Measurements from ENCODE around the gene FANCC. TPM values are rescaled to one million over a fixed set of nuclear protein-coding genes. Genes with fewer than 3 reads are reported as not detected.

FANCC gene
- total RNA-seq, 3 donors from 2014 or later (not counting 1 experiment from before 2014, with no cell fraction given) = 9.9 to 18.9 (median 12.8) TPM

DNA sequence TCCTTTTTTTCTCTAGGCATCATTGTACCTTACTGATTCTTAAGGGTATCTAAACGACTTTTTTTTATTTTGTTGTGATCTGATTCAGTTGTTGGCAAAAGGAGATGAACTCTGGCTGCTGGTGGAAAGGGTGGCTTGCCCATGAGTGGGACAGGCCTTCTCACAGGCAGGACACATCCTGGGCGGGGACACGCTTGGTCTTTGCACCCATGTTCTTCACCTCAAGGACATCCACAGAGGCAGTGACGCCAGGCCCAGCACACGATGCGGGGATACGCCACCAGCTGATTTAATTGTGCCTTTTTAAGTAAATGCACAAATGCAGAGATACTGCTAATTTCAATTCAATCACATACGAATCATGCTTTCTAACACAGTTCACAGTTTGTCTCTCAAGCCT, 208.1 kb downstream of the FANCC start:
- Histone ChIP-seq H3K4me3 (ENCODE audit: low read length) (no peak overlapping the region), H3K27me3 (ENCODE audit: control insufficient read depth, insufficient read depth, low read length) (no peaks in the 10 kb centered on the region), H3K36me3 (ENCODE audit: control insufficient read depth, insufficient read depth, low read length) (peaks cover 2% of the 10 kb centered on the region), H3K27ac (ENCODE audit: low read length) (no peak overlapping the region), H3K4me1 (ENCODE audit: control insufficient read depth, insufficient read depth, low read length) (no peaks in the 10 kb centered on the region), H3K9me3 (ENCODE audit: control insufficient read depth, insufficient read depth, low read length) (no peaks in the 10 kb centered on the region)
- TF ChIP-seq, protein P1, sequence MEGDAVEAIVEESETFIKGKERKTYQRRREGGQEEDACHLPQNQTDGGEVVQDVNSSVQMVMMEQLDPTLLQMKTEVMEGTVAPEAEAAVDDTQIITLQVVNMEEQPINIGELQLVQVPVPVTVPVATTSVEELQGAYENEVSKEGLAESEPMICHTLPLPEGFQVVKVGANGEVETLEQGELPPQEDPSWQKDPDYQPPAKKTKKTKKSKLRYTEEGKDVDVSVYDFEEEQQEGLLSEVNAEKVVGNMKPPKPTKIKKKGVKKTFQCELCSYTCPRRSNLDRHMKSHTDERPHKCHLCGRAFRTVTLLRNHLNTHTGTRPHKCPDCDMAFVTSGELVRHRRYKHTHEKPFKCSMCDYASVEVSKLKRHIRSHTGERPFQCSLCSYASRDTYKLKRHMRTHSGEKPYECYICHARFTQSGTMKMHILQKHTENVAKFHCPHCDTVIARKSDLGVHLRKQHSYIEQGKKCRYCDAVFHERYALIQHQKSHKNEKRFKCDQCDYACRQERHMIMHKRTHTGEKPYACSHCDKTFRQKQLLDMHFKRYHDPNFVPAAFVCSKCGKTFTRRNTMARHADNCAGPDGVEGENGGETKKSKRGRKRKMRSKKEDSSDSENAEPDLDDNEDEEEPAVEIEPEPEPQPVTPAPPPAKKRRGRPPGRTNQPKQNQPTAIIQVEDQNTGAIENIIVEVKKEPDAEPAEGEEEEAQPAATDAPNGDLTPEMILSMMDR (IDR thresholded peaks at IDR 0.05) = no peak
- Mint-ChIP-seq H3K27ac (no peak overlapping the region), H3K4me1 (no peaks in the 10 kb centered on the region), H3K27me3 (ENCODE audit: low read depth in 2 of 2) (no peaks in the 10 kb centered on the region), H3K9me3 (no peaks in the 10 kb centered on the region), H3K4me3 (no peak overlapping the region), H3K36me3 (no peaks in the 10 kb centered on the region)
- no peak for ATAC-seq
- intact Hi-C loops (cut with micrococcal nuclease) = no loop called here
- no peak for DNase-seq
- WGBS (ENCODE audit: insufficient coverage) = 95% methylated on average over 8 of the region's 8 CpGs

DNA sequence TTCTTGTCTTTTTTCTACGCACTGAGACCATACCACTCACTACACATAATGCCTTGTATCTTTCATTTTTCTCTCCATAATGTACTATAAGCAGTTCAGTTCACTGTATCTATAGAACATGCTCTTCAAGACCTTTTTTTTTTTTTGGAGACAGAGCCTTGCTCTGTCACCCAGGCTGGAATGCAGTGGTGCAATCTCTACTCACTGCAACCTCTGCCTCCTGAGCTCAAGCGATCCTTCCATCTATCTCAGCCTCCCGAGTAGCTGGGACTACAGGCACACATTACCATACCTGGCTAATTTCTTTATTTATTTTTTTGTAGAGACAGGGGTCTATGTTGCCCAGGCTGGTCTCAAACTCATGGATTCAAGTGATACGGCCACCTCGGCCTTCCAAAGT, 208.7 kb downstream of the FANCC start:
- Histone ChIP-seq H3K4me1 (ENCODE audit: control insufficient read depth, insufficient read depth, low read length) (no peaks in the 10 kb centered on the region), H3K9me3 (ENCODE audit: control insufficient read depth, insufficient read depth, low read length) (no peaks in the 10 kb centered on the region), H3K4me3 (ENCODE audit: low read length) (no peak overlapping the region), H3K27me3 (ENCODE audit: control insufficient read depth, insufficient read depth, low read length) (no peaks in the 10 kb centered on the region), H3K27ac (ENCODE audit: low read length) (no peak overlapping the region), H3K36me3 (ENCODE audit: control insufficient read depth, insufficient read depth, low read length) (peaks cover 2% of the 10 kb centered on the region)
- Mint-ChIP-seq H3K36me3 (no peaks in the 10 kb centered on the region), H3K27ac (no peak overlapping the region), H3K4me1 (no peaks in the 10 kb centered on the region), H3K27me3 (ENCODE audit: low read depth in 2 of 2) (no peaks in the 10 kb centered on the region), H3K9me3 (no peaks in the 10 kb centered on the region), H3K4me3 (no peak overlapping the region)
- TF ChIP-seq, protein P1 (IDR thresholded peaks at IDR 0.05) = no peak
- no peak for DNase-seq
- WGBS (ENCODE audit: insufficient coverage) = 97% methylated on average over 5 of the region's 5 CpGs
- ATAC-seq = no peak
- intact Hi-C loops (cut with micrococcal nuclease) = no loop called here

DNA sequence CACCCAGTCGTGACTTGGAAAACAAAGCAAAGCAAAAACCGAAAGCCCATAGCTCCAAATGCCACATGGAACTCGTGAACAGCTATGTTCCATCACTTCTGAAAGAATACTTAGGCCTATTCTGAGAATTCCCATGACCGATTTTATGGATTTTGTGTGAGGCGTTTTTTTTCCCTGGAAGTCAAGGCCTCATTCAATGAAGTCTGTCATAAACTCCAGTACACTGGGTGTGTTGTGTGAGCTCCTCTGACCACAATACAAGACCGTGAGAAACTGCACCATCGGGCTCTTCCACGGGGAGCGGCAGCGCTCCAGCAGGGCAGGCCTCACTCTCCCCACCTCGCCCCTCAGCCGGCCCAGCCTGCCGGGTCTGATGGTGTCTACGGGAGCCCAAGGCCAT, 209.5 kb downstream of the FANCC start:
- WGBS (ENCODE audit: insufficient coverage) = 96% methylated on average over 14 of the region's 14 CpGs
- no peak overlapping the region for H3K27ac Mint-ChIP-seq
- H3K9me3 ChIP-seq (ENCODE audit: control insufficient read depth, insufficient read depth, low read length) = no peaks in the 10 kb centered on the region
- no peaks in the 10 kb centered on the region for H3K27me3 ChIP-seq (ENCODE audit: control insufficient read depth, insufficient read depth, low read length)
- H3K27ac ChIP-seq (ENCODE audit: low read length) = no peak overlapping the region
- ATAC-seq (no peak), DNase-seq (no peak)
- no peaks in the 10 kb centered on the region for H3K4me1 Mint-ChIP-seq
- H3K4me3 Mint-ChIP-seq = no peak overlapping the region
- no peaks in the 10 kb centered on the region for H3K27me3 Mint-ChIP-seq (ENCODE audit: low read depth in 2 of 2)
- H3K4me1 ChIP-seq (ENCODE audit: control insufficient read depth, insufficient read depth, low read length) = no peaks in the 10 kb centered on the region
- TF ChIP-seq, protein P1 (IDR thresholded peaks at IDR 0.05) = no peak
- no peaks in the 10 kb centered on the region for H3K36me3 Mint-ChIP-seq
- H3K9me3 Mint-ChIP-seq = no peaks in the 10 kb centered on the region
- intact Hi-C loops (cut with micrococcal nuclease) = no loop called here
- no peak overlapping the region for H3K4me3 ChIP-seq (ENCODE audit: low read length)
- peaks cover 2% of the 10 kb centered on the region for H3K36me3 ChIP-seq (ENCODE audit: control insufficient read depth, insufficient read depth, low read length)

DNA sequence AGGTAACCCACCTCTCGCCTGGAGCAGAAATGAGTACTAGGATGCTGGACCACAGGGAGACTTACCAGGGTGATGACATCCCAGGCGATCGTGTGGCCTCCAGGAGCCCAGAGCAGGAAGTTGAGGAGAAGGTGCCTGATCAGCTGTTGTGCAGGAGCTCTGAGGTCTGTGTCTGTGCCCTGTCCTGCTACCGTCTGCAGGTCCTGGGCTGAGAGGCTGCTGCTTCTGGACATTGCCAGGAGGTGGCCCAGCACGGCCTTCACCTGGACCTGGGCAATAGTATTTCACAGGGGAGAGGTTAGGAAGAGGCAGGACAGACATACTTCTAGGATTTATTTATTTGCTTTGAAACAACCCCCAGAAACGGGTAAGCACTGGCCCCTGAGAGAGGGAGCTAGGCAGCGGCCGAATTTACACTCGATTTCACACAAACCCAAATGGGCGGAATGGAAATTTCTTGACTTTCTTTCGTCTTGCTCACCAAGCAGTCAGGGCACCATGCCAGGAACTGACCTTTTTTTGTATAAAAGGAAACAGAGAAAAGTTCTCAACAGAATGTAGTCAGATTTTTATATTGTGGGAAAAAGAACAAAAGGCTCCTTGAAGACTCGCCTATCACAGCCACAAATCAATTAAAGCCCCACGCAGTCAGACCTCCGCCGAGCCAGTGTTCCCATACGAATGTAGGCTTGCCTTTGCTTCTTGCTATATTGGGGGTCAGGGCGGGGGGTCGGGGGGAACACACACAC, 210.3 kb downstream of the FANCC start:
- H3K36me3 ChIP-seq (ENCODE audit: control insufficient read depth, insufficient read depth, low read length) = peaks cover 2% of the 10 kb centered on the region
- no peak overlapping the region for H3K4me3 ChIP-seq (ENCODE audit: low read length)
- no peaks in the 10 kb centered on the region for H3K36me3 Mint-ChIP-seq
- no peak for ATAC-seq
- WGBS (ENCODE audit: insufficient coverage) = 79% methylated on average over 18 of the region's 18 CpGs
- TF ChIP-seq, protein P1 (IDR thresholded peaks at IDR 0.05) = no peak
- H3K4me1 ChIP-seq (ENCODE audit: control insufficient read depth, insufficient read depth, low read length) = no peaks in the 10 kb centered on the region
- no peaks in the 10 kb centered on the region for H3K27me3 Mint-ChIP-seq (ENCODE audit: low read depth in 2 of 2)
- no peak overlapping the region for H3K27ac ChIP-seq (ENCODE audit: low read length)
- H3K4me3 Mint-ChIP-seq = no peak overlapping the region
- no peak overlapping the region for H3K27ac Mint-ChIP-seq
- no peak for DNase-seq
- no peaks in the 10 kb centered on the region for H3K9me3 Mint-ChIP-seq
- intact Hi-C loops (cut with micrococcal nuclease) = no loop called here
- H3K9me3 ChIP-seq (ENCODE audit: control insufficient read depth, insufficient read depth, low read length) = no peaks in the 10 kb centered on the region
- no peaks in the 10 kb centered on the region for H3K4me1 Mint-ChIP-seq
- H3K27me3 ChIP-seq (ENCODE audit: control insufficient read depth, insufficient read depth, low read length) = no peaks in the 10 kb centered on the region

All from natural killer cell (primary cell).